ENCODE results near the gene NIBAN1. TPM values are rescaled to one million over a fixed set of nuclear protein-coding genes. Genes with fewer than 3 reads are reported as not detected.
"Not testable (repeated sequence)": the region's sequence is repeated elsewhere in the genome, so short reads cannot be mapped to it uniquely, and the experiment has no call there.

NIBAN1 gene, protein sequence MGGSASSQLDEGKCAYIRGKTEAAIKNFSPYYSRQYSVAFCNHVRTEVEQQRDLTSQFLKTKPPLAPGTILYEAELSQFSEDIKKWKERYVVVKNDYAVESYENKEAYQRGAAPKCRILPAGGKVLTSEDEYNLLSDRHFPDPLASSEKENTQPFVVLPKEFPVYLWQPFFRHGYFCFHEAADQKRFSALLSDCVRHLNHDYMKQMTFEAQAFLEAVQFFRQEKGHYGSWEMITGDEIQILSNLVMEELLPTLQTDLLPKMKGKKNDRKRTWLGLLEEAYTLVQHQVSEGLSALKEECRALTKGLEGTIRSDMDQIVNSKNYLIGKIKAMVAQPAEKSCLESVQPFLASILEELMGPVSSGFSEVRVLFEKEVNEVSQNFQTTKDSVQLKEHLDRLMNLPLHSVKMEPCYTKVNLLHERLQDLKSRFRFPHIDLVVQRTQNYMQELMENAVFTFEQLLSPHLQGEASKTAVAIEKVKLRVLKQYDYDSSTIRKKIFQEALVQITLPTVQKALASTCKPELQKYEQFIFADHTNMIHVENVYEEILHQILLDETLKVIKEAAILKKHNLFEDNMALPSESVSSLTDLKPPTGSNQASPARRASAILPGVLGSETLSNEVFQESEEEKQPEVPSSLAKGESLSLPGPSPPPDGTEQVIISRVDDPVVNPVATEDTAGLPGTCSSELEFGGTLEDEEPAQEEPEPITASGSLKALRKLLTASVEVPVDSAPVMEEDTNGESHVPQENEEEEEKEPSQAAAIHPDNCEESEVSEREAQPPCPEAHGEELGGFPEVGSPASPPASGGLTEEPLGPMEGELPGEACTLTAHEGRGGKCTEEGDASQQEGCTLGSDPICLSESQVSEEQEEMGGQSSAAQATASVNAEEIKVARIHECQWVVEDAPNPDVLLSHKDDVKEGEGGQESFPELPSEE
- 1 to 10 TPM; 7.9 to 8.1 TPM for total RNA-seq

DNA sequence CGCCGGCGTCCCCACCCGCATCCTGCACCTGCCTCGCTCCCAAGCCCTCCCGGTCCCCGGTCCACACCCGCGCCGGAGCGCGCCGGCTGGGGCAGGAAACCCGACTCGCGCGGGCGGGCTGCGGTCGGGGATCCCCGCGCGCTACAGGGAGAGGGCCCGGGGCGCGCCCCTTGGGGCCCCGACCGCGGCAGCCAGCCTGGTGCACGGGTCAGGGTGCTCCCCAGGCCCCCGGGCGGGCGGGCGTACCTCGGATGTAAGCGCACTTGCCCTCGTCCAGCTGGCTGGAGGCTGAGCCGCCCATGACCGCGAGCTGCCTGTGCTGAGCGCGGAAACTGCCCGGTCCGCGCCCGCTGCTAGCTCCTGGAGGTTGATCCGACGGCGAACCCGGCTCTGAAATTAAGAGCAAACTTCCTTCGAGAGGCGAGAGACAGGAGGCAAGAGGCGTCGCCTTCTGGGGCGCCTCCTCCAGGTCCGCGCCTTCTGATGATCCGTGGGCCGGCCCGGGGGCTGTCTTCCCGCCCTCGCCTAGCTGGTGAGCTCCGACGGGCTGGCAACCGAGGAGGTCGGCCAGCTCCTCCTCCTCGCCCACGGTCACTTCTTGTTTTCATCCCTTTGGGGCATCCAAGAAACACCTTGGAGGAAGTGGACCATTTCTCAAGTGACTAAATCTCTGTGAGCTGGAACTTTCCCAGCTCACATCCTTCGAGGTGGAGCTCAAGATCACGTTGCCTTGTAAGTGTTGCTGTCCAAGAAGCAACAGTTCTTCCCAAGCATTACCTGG lies at the start of gene NIBAN1:
Gene NIBAN1 (minus strand): TSS at position 453 of the 781 bp plus-strand sequence. CDS start 152 bp downstream, at position 301.
- peaks cover 2% of the 10 kb centered on the region for H3K9me3 Mint-ChIP-seq
- H3K27ac Mint-ChIP-seq = peak within 1 kb of the TSS; percentile 95
- peaks cover 41% of the 10 kb centered on the region for H3K4me1 Mint-ChIP-seq
- peaks cover 38% of the 10 kb centered on the region for H3K27me3 Mint-ChIP-seq
- peaks cover 5% of the 10 kb centered on the region for H3K36me3 Mint-ChIP-seq
- DNase-seq = peak; percentile 79
- peak within 1 kb of the TSS; percentile 88 for H3K4me3 Mint-ChIP-seq

DNA sequence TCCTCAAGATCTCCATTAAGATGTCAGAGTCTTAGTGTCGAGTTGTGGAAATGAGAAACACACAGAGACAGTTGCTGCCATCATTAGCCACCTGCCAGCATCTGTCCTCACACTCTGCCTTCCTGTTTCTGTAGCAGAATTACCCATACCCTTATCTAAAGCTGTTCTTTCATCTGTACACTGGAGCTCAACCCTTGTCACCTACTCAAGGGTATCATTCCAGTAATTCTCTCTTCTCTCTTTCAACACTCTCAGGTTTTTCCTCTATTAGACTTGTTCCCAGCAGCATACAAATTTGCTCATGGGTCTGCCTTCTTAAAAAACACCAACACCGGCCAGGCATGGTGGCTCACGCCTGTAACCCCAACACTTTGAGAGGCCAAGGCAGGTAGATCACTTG lies 43.7 kb upstream of the NIBAN1 start:
- Mint-ChIP-seq H3K27ac (no peak overlapping the region), H3K27me3 (no peaks in the 10 kb centered on the region)
- DNase-seq = no peak

DNA sequence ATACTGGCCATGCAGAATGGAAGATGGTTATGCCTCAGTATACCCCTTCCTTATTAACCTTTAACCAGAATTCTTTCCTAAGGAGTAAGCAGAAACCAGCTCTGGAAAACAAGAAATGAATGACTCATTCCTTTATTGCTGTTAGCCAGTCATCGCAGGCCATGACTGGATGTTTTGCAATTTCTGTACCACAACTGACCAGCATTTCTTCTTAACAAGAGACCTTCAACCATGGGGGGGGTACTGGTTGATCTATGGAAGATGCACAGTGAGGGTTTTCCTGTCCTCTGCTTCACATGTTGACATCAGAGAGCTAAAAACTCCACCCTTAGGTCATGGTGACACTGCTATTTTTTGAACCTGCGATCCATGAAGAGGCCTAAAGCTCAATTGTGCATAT lies 43.0 kb upstream of the NIBAN1 start:
- Mint-ChIP-seq H3K4me1 (no peaks in the 10 kb centered on the region), H3K36me3 (no peaks in the 10 kb centered on the region), H3K4me3 (no peak overlapping the region), H3K27ac (no peak overlapping the region), H3K27me3 (no peaks in the 10 kb centered on the region), H3K9me3 (no peaks in the 10 kb centered on the region)
- no peak for DNase-seq

More for the DNA sequence above, 43.7 kb upstream of the NIBAN1 start:
- no peaks in the 10 kb centered on the region for H3K9me3 Mint-ChIP-seq
- no peaks in the 10 kb centered on the region for H3K36me3 Mint-ChIP-seq
- no peaks in the 10 kb centered on the region for H3K4me1 Mint-ChIP-seq
- H3K4me3 Mint-ChIP-seq = no peak overlapping the region

DNA sequence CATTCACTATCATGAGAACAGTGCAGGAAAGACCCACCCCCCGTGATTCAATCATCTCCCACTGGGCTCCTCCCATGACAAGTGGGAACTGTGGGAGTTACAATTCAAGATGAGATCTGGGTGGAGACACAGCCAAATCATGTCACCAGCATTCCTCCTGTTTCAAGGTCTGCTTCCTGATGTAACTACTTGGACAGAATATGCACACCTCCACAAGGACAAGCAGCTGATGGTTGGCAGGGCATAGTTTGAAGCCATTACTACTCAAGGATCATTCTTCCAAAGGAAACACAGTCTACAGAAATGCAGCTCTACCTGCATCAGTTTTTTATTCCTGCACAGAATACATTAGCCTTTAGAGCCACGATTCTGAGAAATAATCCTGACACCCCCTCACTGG lies 42.6 kb upstream of the NIBAN1 start:
- no peaks in the 10 kb centered on the region for H3K9me3 Mint-ChIP-seq
- no peaks in the 10 kb centered on the region for H3K36me3 Mint-ChIP-seq
- no peak overlapping the region for H3K4me3 Mint-ChIP-seq
- no peak for DNase-seq
- no peaks in the 10 kb centered on the region for H3K4me1 Mint-ChIP-seq
- no peak overlapping the region for H3K27ac Mint-ChIP-seq
- peaks cover 4% of the 10 kb centered on the region for H3K27me3 Mint-ChIP-seq

DNA sequence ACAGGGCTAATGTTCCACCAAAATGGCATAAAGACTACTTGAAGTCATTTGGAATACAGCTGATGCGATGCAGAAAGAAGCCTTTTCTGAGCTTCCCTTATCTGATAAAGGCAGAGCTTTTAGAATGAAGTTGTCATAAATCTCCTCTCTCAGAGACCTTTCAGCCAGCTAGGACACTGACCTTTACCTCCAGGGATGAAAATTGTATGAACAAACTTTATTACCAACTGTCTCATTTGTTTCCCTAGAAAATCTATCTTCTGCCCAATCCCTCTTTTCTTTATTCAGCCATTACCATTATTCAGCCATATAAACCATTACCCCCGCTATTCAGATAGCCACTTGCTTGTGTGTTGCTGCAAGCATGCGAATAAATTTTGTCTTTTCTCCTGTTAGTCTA lies 41.3 kb upstream of the NIBAN1 start:
- H3K27me3 Mint-ChIP-seq = peaks cover 7% of the 10 kb centered on the region
- H3K4me3 Mint-ChIP-seq = no peak overlapping the region
- no peaks in the 10 kb centered on the region for H3K4me1 Mint-ChIP-seq
- H3K36me3 Mint-ChIP-seq = no peaks in the 10 kb centered on the region
- DNase-seq = no peak
- no peaks in the 10 kb centered on the region for H3K9me3 Mint-ChIP-seq
- no peak overlapping the region for H3K27ac Mint-ChIP-seq

DNA sequence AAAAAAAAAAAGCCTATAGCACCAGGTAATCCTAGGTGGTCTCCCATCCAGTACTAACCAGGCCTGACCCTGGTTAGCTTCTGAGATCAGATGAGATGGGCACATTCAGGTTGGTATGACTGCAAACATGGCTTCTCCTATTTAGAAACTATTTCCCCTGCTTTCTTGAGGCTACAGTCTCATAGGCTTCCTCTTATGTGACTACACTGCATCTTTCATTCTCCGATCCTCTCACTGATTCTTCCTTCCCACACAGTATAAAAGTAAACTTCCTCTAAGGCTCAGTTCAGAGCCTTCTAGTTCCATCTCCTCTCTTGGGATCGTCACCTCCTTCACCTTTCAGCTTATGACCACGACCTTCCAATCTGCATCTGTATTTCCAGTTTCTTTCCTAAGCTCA lies 40.6 kb upstream of the NIBAN1 start:
- H3K9me3 Mint-ChIP-seq = no peaks in the 10 kb centered on the region
- peaks cover 7% of the 10 kb centered on the region for H3K27me3 Mint-ChIP-seq
- DNase-seq = no peak
- no peaks in the 10 kb centered on the region for H3K4me1 Mint-ChIP-seq
- no peaks in the 10 kb centered on the region for H3K36me3 Mint-ChIP-seq
- H3K4me3 Mint-ChIP-seq = no peak overlapping the region
- H3K27ac Mint-ChIP-seq = no peak overlapping the region

DNA sequence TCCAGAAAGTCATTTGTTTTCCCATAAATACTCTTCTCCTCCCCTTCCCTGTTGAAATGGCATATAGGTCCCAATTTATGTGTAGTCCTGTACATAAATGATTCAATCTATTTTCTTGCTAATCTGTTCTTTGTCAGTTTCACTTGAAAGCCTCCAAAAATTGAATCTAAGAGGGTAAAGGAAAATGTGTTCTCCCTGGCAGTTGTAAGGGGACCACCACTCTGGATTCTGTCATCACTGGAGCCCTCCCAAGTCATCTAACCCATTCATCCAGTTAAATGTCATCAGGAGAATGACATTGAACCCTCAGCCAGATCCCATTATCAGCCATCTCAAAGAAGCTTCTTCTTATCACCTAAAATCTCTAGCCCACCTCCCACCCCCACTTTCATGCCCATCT lies 36.1 kb upstream of the NIBAN1 start:
- peaks cover 7% of the 10 kb centered on the region for H3K27me3 Mint-ChIP-seq
- DNase-seq = no peak
- H3K4me1 Mint-ChIP-seq = no peaks in the 10 kb centered on the region
- no peak overlapping the region for H3K27ac Mint-ChIP-seq
- H3K4me3 Mint-ChIP-seq = no peak overlapping the region
- no peaks in the 10 kb centered on the region for H3K9me3 Mint-ChIP-seq
- no peaks in the 10 kb centered on the region for H3K36me3 Mint-ChIP-seq

DNA sequence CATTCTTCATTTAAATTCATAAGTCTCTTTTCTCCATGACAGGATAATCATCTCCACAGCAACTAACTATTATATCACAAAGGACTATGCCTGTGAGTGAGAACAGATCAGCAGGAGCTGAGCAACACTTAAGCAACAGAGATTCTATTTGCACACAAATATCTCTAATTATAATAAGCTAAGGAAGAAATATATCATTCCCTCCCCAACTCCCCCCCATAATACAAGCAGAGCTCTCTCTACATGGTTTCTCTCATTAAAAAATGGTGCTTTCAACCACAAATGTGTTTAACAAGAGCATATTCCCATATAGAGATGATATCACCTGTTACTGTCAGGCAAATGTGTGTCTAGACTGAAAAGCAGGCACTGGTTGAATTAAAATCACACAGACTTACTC lies 34.5 kb upstream of the NIBAN1 start:
- Mint-ChIP-seq H3K4me3 (no peak overlapping the region), H3K9me3 (no peaks in the 10 kb centered on the region), H3K4me1 (no peaks in the 10 kb centered on the region), H3K27me3 (peaks cover 7% of the 10 kb centered on the region), H3K27ac (no peak overlapping the region), H3K36me3 (no peaks in the 10 kb centered on the region)
- DNase-seq = no peak

DNA sequence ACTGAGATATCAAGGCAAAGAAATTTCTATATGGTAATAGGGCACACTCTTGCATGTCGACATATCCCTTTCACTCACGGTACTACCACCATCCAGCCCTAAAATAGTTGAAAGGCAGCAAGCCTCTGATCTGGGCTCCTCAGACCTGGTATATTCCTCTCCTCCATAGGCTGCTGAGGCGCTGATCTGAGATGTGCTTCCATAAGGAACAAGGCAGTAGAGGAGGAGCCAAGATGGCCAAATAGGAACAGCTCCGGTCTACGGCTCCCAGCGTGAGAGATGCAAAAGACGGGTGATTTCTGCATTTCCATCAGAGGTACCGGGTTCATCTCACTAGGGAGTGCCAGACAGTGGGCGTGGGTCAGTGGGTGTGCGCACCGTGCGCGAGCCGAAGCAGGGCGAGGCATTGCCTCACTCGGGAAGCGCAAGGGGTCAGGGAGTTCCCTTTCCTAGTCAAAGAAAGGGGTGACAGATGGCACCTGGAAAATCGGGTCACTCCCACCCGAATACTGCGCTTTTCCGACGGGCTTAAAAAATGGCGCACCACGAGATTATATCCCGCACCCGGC lies 27.1 kb upstream of the NIBAN1 start:
- H3K9me3 Mint-ChIP-seq, DNase-seq, H3K27ac Mint-ChIP-seq, H3K36me3 Mint-ChIP-seq, H3K4me1 Mint-ChIP-seq, H3K4me3 Mint-ChIP-seq: not testable (repeated sequence)
- peaks cover 21% of the 10 kb centered on the region for H3K27me3 Mint-ChIP-seq

DNA sequence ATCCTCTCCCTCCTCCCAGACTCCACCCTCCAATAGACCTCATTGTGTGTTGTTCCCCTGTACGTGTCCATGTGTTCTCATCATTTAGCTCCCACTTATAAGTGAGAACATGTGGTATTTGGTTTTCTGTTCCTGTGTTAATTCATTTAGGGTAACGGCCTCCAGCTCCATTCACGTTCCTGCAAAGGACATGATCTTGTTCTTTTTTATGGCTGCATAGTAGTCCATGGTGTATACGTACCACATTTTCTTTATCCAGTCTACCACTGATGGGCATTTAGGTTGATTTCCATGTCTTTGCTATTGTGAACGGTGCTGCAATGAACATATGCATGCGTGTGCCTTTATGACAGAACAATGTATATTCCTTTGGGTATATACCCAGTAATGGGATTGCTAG lies 25.7 kb upstream of the NIBAN1 start:
- not testable (repeated sequence) for DNase-seq, H3K27ac Mint-ChIP-seq, H3K9me3 Mint-ChIP-seq, H3K36me3 Mint-ChIP-seq, H3K4me3 Mint-ChIP-seq, H3K4me1 Mint-ChIP-seq
- H3K27me3 Mint-ChIP-seq = peaks cover 26% of the 10 kb centered on the region

DNA sequence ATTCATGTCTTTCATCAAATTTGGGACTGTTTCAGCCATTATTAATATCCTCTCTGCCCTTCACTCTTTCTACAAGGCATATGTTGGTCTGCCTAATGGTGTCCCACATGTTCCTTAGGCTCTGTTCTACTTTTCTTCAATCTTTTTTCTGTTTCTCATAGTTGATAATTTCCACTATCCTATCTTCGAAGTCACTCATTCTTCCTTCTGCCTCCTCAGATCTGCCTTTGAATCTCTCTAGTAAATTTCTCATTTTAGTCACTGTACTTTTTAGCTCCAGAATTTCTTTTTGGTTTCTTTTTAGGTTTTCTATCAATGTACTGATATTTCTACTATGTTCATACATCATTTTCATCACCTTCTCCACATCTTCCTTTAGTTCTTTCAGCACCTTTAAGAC lies 20.0 kb upstream of the NIBAN1 start:
- no peak overlapping the region for H3K4me3 Mint-ChIP-seq
- no peak overlapping the region for H3K27ac Mint-ChIP-seq
- no peak for DNase-seq
- H3K9me3 Mint-ChIP-seq = peaks cover 7% of the 10 kb centered on the region
- peaks cover 21% of the 10 kb centered on the region for H3K27me3 Mint-ChIP-seq
- no peaks in the 10 kb centered on the region for H3K4me1 Mint-ChIP-seq
- H3K36me3 Mint-ChIP-seq = peaks cover 3% of the 10 kb centered on the region

DNA sequence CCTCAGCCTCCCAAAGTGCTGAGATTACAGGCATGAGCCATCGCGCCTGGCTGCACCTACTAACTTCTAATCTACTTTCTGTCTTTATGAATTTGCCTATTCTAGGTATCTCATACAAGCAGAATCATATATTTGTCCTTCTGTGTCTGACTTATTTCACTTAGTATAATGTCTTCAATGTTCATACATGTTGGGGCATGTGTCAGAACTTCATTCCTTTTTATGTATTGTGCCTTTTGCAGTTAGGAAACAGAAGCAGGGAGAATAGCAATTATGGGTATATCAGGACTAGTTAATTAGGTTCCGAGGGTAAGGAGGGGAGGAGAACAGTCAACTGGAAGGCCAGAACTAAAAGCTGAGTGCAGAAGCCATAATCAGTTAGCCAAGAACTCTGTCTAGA lies 18.0 kb upstream of the NIBAN1 start:
- Mint-ChIP-seq H3K9me3 (peaks cover 7% of the 10 kb centered on the region), H3K4me1 (no peaks in the 10 kb centered on the region), H3K36me3 (peaks cover 3% of the 10 kb centered on the region), H3K27ac (no peak overlapping the region), H3K4me3 (no peak overlapping the region), H3K27me3 (peaks cover 14% of the 10 kb centered on the region)
- DNase-seq = no peak

DNA sequence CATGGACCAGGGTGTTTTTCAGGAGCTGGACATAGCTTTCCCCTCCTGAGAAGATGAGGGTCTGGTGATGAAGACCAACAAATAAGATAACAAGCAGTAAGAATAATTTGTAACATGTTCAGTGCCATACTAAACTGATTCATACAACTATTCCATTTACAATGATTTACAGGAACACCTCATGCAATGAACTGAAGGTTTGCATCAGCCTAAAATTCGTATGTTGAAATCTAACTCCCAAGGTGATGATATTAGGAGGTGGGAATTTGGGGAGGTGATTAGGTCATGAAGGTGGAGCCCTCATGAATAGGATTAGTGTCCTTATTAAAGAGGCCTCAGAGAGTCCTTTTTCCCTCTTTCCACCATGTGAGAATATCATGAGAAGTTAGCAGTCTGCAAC lies 15.9 kb upstream of the NIBAN1 start:
- H3K9me3 Mint-ChIP-seq = peaks cover 6% of the 10 kb centered on the region
- no peak overlapping the region for H3K4me3 Mint-ChIP-seq
- H3K36me3 Mint-ChIP-seq = peaks cover 3% of the 10 kb centered on the region
- H3K27ac Mint-ChIP-seq = no peak overlapping the region
- no peaks in the 10 kb centered on the region for H3K4me1 Mint-ChIP-seq
- H3K27me3 Mint-ChIP-seq = peaks cover 19% of the 10 kb centered on the region
- no peak for DNase-seq

DNA sequence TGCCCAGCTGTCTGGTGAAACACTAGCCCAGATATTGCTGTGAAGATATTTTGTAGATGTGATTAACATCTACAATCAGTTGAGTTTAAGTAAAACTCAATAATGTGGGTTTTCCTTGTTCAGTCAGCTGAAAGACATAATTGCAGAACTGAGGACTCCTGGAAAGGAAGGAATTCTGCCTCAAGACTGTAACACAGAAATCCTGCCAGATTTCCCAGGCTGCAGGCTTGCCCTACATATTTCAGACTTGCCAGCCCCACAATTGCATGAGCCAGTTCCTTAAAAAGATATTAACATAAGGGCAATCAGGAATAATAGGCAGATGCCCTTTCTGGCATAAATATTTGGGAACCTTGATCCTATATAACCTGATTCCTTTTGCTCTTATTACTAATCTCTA lies 14.2 kb upstream of the NIBAN1 start:
- Mint-ChIP-seq H3K4me3 (no peak overlapping the region), H3K27me3 (peaks cover 19% of the 10 kb centered on the region), H3K9me3 (no peaks in the 10 kb centered on the region), H3K36me3 (no peaks in the 10 kb centered on the region), H3K4me1 (no peaks in the 10 kb centered on the region), H3K27ac (no peak overlapping the region)
- DNase-seq = no peak

DNA sequence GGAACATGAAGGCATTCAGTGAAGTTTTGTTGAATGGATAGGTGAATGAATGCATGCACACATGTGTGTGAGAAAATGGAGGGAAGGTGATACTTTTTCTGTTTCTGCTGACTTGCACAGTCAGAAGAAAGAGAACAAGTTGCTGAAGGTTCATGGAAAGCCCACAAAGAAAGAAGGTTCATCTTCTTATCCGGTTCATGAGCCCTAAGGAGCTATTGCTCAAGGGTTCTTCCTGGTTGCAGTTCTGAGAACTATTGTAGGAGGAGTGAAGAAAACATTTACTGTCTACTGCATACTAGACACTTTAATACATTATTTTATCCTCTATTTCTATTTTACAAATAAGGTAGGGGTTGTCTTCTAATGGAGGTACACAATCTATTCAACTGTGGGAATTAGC lies 13.4 kb upstream of the NIBAN1 start:
- H3K27ac Mint-ChIP-seq = no peak overlapping the region
- no peak overlapping the region for H3K4me3 Mint-ChIP-seq
- no peaks in the 10 kb centered on the region for H3K4me1 Mint-ChIP-seq
- no peak for DNase-seq
- H3K27me3 Mint-ChIP-seq = peaks cover 17% of the 10 kb centered on the region
- no peaks in the 10 kb centered on the region for H3K9me3 Mint-ChIP-seq
- no peaks in the 10 kb centered on the region for H3K36me3 Mint-ChIP-seq
